ENCODE measurements around the gene ZNF512B.

DNA sequence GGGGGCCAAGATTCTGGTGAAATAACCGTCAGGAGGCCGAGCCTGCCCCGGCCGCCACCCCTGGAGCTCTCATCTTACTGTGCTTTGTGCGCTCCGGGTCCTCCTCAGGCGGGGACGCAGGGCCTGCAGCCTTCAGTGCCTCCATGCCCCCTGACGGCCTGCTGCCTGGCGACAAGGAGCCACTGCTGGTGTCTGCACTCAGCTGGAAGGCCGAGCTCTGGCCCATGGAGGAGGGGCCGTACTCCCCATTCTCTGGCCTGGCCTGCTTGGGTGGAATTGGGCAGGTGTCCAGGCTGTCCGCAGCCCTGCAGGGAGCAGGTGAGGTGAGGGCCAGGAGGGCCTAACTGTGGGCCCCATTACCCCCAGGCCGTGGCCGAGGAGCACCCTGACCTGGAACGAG, 5.3 kb downstream of the ZNF512B start:
- no peak for TF ChIP-seq POLR2AphosphoS5 (IDR thresholded peaks at IDR 0.05)
- TF ChIP-seq, protein P1, sequence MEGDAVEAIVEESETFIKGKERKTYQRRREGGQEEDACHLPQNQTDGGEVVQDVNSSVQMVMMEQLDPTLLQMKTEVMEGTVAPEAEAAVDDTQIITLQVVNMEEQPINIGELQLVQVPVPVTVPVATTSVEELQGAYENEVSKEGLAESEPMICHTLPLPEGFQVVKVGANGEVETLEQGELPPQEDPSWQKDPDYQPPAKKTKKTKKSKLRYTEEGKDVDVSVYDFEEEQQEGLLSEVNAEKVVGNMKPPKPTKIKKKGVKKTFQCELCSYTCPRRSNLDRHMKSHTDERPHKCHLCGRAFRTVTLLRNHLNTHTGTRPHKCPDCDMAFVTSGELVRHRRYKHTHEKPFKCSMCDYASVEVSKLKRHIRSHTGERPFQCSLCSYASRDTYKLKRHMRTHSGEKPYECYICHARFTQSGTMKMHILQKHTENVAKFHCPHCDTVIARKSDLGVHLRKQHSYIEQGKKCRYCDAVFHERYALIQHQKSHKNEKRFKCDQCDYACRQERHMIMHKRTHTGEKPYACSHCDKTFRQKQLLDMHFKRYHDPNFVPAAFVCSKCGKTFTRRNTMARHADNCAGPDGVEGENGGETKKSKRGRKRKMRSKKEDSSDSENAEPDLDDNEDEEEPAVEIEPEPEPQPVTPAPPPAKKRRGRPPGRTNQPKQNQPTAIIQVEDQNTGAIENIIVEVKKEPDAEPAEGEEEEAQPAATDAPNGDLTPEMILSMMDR (IDR thresholded peaks at IDR 0.05), result no peak
